NCI-H510A (cell line): ENCODE measurements around the gene DDIAS.
A peak's percentile ranks its signal among the peaks of the same experiment; 100 is the strongest.
"Not testable (repeated sequence)": the region's sequence is repeated elsewhere in the genome, so short reads cannot be mapped to it uniquely, and the experiment has no call there.

Source experiments
- DNase-seq: peaks from one replicate; lab custom pipeline; 2025; lab: John Stamatoyannopoulos, UW

The DDIAS gene

DNA sequence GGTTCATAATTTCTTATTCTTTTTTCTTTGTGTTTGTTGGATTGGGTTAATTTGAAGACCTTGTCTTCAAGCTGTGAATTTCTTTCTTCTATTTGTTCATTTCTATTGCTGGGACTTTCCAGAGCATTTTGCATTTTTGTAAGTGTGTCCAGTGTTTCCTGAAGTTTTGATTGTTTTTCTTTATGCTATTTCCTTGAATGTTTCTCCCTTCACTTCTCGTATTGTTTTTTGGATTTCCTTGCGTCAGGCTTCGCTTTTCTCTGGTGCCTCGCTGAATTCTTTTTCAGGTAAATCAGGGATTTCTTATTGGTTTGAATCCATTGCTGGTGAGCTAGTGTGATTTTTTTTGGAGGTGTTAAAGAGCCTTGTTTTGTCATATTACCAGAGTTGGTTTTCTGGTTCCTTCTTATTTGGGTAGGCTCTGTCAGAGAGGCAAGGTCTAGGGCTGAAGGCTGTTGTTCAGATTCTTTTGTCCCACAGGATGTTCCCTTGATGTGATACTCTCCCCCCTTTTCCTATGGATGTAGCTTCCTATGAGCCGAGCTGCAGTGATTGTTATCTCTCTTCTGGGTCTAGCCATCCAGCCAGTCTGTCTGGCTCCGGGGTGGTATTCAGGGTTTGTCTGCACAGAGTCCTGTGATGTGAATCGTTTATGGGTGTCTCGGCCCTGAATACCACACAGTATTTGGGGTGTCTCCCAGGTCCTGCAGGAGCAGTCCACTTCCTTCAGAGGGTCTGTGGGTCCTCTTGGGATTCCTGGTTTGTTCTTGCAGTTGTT lies 21.0 kb downstream of the DDIAS start:
- not testable (repeated sequence) for DNase-seq

DNA sequence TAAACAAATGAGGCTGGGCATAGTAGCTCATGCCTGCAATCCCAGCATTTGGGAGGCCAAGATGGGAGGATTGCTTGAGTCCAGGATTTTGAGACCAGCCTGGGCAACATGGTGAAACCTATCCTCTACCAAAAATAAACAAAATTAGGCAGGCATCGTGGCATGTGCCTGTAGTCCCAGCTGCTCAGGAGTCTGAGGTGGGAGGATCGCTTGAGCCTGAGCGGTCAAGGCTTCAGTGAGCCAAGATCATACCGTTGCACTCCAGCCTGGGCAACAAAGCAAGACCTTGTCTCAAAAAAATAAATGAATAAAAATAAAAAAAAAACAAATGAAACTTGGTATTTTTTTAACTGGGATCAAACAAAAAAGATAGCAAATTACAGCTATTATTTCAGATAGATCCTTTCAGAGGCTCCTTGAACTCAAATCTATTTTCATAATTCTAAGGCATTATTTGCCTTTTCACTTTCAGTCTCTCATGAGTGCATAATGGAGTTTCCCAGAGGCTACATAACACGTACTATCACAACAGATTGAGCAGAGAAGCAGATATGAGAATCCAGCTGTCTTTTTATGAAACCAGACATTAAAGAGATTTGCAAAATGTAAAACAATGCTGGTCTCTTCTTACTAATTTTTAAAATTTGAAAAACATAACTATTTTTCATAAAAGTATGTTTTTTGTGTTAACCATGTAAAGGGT lies 23.1 kb downstream of the DDIAS start:
- no peak for DNase-seq

- DNase-seq, result no peak
Measured at GRCh38 chr11:82927264-82927880, 25.8 kb downstream of the DDIAS start.

- no peak for DNase-seq
Measured at GRCh38 chr11:82929121-82929520, 27.6 kb downstream of the DDIAS start.

DNA sequence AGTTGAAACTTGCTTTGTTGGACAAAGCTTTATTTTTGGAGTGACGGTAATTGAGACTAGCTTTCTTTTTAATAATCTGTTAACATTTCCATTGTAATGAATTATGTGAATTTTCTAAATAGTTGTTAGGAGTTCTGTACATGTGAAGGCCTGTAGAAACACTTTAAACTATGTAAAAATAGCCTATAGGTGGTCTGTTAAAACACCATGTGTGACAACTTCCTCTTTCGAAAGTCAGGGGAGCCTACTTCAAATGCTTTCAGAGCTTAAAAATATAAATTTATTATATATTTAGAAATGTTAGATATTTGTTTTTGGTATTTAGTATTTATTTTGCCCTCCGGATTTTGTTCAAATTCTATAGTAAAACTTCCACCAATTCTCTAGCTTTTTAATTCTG lies 28.7 kb downstream of the DDIAS start:
- no peak for DNase-seq

DNA sequence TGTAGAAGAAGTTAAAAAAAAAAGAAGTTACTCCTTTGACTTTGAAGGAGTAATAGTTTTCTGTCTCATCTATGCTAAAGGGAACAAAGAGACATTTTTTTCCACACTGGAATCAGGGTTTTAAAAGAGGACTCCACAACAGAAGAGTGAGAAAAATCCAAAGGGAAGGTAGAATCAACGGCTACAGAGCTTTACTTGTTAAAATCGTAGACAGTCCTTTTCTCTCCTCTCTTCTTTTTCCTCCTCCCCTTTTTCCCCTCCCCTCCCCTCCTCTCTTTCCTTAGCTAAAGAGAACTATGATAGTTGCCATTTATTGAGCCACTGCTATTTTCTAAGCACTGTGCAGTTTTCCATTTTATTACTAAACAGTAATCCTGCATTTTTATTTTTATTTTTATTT lies 29.2 kb downstream of the DDIAS start:
- DNase-seq, result no peak

GRCh38 chr11:82932564-82932963 lies 31.0 kb downstream of the DDIAS start:
- DNase-seq, result no peak

DNA sequence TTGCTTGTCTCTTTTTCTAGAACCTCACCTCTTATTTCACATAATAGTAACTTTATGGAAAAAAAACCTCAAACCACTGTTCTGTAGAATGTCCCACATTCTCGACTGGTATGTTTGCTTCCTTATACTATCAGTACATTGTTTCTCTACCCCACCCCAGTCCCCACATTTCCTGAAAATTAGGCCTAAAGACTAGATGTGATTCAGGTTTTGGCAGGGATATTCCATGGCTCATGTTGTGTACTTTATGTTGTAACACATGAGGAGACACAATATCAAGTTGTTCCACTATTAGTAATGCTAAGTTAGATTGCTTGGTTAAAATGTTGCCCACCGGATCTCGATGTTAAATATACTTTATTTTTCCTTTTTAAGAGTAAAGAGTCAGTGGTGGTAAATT lies 34.7 kb downstream of the DDIAS start:
- no peak for DNase-seq

DNA sequence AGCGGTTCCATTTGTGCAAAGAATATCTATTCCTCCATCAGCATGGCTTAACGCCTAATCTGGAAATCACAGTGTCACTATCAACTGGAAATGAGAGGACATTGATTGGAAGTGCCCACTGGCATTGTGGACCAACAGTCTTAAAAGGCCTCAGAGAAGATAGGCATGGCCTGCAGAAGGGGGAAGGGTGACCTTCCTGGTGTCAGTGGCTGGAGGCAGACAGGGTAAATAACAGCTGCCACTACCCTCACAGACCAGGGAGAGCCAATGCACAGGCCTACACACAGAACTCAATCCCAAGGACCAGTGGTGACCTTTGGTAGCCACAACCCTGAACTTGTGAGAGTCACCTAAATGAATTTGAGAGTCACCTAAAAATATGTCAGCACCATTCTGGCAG lies 36.0 kb downstream of the DDIAS start:
- no peak for DNase-seq

DNA sequence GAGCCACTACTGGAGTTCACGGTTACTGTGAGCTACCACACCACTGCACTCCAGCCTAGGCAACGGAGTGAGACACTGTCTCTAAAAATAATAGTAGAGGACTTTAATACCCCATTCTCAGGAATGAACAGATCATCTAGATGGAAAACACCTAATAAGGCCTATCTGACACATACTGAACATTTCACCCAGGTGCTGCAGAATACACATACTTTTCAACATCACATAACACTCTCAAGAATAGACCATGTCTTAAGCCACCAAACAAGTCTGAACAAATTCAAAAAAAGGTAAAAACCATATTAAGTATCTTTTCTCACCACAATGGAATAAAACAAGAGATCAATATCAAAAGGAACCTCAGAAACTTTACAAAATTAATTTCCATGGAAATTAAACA lies 37.9 kb downstream of the DDIAS start:
- no peak for DNase-seq

DNA sequence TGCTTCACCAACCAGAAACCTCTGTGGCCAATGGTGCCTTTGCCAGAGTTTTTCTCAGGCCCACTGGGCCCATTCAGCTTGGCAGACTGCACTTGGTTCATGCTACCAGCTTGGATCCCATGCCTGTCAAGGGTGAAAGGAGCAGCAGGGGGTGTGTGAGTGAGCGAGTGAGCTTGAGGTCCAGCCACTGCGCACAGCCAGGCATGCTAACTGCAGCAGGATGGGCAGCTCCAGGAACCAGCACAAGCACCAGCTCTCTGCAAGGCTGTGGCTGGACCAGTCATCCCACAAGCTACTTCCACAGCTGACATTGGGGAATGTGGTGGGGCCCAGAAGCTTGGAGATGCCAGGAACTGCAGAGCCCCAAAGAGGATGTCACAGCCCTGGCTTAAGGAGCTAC lies 40.8 kb downstream of the DDIAS start:
- no peak for DNase-seq

GRCh38 chr11:82943430-82943829 lies 41.9 kb downstream of the DDIAS start:
- not testable (repeated sequence) for DNase-seq

- DNase-seq, result no peak
Measured at GRCh38 chr11:82944198-82944597, 42.7 kb downstream of the DDIAS start.

DNA sequence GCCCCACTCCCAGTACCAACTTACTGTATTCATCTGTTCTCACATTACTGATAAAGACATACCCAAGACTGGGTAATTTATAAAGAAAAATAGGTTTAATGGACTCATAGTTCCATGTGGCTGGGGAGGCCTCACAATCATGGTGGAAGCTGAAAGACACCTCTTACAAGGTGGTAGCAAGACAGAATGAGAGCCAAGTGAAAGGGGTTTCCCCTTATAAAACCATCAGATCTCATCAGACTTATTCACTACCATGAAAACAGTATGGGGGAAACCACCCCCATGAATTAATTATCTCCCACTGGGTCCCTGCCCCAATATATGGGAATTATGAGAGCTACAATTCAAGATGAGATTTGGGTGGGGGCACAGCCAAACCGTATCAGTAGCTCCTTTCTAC lies 43.5 kb downstream of the DDIAS start:
- DNase-seq, result not testable (repeated sequence)

DNA sequence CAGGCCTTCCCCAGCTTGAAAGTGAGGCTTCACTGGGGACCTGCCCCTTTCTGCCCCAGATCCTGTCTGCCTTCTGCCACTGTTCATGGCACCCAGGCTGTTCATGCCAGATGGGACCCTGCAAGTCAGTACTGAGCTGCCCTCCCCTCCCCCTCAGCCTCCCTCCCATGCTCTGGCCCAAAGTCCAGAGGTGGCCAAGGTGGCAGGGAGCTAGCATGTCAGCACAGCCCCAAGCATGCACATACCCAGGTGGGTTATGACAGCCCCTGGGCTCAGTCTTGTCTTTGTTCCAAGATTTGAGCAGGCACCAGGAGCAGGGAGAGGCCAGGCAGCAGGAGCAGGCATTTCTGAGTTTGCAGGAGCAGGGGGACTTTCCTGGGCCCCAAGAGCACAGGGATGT lies 44.1 kb downstream of the DDIAS start:
- DNase-seq, result no peak

DNA sequence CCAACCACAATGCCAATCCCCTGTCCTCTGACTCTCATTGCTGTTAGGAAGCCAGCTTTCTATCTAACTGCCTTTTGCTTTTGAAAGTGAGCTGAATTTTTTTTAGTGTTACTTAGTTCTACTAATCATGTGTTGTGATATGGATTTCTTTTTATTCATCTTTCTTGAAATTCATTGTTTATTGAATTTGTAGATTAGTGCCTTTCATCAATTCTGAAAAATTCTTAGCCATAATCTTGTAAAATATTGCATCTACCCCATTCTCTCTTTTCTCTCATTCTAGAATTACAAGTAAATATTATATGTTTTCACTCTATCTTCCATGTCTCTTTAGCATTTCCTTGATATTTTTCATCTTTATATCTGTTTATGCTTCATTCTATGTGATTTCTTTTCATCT lies 47.8 kb downstream of the DDIAS start:
- DNase-seq, result no peak

GRCh38 chr11:82950502-82950901 lies 49.0 kb downstream of the DDIAS start:
- not testable (repeated sequence) for DNase-seq

DNA sequence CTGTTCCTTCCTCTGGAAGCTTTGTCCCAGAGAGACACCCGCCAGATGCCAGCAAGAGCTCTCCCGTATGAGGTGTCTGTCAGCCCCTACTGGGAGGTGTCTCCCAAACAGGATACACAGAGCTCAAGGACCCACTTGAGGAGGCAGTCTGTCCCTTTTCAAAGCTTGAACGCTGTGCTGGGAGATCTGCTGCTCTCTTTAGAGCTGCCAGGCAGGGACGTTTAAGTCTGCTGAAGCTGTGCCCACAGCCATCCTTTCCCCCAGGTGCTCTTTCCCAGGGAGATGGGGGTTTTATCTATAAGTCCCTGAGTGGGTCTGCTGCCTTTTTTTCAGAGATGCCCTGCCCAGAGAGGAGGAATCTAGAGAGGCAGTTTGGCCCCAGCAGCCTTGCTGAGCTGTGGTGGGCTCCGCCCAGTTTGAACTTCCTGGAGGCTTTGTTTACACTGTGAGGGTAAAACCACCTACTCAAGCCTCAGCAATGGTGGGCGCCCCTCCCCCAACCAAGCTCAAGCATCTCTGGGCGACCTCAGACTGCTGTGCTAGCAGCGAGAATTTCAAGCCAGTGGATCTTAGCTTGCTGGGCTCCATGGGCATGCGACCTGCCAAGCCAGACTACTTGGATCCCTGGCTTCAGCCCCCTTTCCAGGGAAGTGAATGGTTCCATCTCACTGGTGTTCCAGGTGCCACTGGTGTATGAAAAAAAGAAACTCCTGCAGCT lies 54.4 kb downstream of the DDIAS start:
- DNase-seq, result peak; percentile 64

DNA sequence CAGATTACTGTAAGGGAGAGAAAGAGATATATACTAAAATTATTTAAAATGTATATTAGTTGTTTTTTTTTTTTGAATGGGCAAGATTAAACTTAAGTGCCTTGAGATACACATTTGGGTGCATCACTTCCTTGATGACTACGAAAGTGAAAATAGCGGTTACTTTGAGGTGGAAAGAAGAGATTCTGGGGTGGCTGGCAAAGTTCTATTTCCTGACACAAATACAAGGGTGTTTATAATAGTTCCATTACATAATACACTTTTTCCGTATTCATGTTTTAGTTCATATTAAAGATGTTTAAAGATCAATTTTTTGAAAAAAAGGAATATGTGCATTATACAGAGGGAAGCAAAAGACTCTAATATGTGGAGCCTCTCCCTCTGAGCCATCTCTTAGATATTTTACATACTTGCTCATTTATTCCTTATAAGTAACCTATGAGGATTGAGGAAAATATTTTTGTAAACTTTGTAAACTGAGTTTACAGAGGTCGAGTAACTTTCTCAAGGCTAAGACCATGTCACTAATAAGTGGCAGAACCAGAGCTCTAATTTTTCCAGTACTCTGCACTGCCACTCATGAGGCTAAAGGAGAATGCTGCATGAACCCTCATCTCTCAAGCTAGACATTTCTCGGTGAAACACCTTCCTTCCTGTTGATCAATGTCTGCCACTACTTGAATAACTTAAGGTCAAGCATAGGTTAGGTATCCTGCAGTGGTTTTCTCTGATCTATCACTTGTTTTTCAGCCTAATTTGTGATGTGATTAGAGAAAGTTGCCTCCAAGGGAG lies 58.6 kb downstream of the DDIAS start:
- DNase-seq, result no peak

DNA sequence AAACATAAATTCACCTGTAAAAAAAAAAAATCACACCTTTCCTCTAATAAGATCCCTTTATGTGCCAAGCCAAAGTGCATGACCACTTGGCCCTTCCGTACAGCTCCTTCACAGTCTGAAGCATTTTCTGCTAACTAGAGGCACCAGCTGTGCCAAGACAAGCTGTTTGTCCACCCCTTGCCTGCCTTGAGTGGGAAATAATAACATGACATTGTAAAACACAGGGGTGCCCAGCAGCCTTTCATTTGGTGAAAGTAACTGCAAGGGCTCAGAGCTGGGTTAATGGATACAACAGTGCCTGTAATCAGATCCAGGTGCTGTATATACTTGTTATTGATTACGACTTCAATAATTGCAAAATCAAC lies 59.2 kb downstream of the DDIAS start:
- no peak for DNase-seq

DNA sequence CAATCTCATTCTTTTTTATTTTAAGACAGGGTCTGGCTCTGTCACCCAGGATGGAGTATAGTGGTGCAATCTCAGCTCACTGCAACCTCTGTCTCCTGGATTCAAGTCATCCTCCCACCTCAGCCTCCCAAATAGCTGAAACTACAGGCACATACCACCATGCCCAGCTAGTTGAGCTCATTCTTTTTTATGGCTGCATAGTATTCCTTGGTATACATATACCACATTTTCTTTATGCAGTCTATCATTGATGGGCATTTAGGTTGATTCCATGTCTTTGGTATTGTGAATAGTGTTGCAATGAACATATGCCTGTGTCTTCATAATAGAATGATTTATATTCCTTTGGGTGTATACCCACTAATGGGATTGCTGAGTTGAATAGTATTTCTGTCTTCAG lies 60.5 kb downstream of the DDIAS start:
- not testable (repeated sequence) for DNase-seq

DNA sequence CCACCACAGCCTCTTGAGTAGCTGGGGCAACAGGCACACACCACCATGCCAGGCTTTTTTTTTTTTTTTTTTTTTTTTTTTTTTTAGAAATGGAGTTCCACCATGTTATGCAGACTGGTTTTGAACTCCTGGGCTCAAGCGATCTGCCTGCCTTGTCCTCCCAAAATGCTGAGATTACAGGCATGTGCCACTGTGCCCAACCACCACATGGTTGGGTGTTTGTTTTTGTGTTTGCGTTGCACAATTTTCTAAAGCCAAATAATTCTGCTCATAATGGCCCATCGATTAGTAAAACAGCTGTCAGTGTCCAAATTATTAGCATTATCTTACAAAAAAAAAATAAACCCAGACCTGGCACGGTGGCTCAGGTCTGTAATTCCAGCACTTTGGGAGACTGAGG lies 65.8 kb downstream of the DDIAS start:
- DNase-seq, result no peak
